Esophagus muscularis mucosa (tissue), 4 donors: ENCODE measurements around the gene EDEM3.

Experiments
- CTCF ChIP-seq, 3 experiments: fragments of 200-600 bp in 2 of 3; fragments of 450-650 bp in 1 of 3; sonication (generic) in 2 of 3; IDR thresholded peaks; one replicate each; pipeline ENCODE4 v1.5.1; 2017 to 2019; ENCODE audit warnings: antibody characterized with exemption in 3 of 3, mild to moderate bottlenecking in 2 of 3, moderate library complexity in 1 of 3
- EP300 ChIP-seq: sonication (generic); formaldehyde crosslinking; IDR thresholded peaks from one replicate; pipeline ENCODE4 v1.6.1; 2017; ENCODE audit warnings: antibody characterized with exemption
- POLR2A ChIP-seq: fragments of 450-650 bp; IDR thresholded peaks from one replicate; pipeline ENCODE4 v1.6.1; 2017; ENCODE audit warnings: antibody characterized with exemption, moderate library complexity, mild to moderate bottlenecking, low read depth
- POLR2AphosphoS5 ChIP-seq, 2 donors: sonication (generic); formaldehyde crosslinking; IDR thresholded peaks; one replicate each; pipeline ENCODE4 v1.6.1; 2017; ENCODE audit warnings: antibody characterized with exemption in 2 of 2

- TF ChIP-seq CTCF (IDR thresholded peaks at IDR 0.05) (no peak), EP300 (no peak), POLR2AphosphoS5 (IDR thresholded peaks at IDR 0.05) (no peak), POLR2A (no peak)
Observed at GRCh38 chr1:184740344-184740743, 14.3 kb downstream of the EDEM3 start.
